KMS-11 (cell line): ENCODE measurements around the gene PLCXD1.
"Not testable (repeated sequence)": the region's sequence is repeated elsewhere in the genome, so short reads cannot be mapped to it uniquely, and the experiment has no call there.

ENCODE experiments used
- H2AFZ ChIP-seq: fragments of 200-600 bp; sonication (generic); 2 replicates; pipeline ENCODE4 v1.6.1; 2016; ENCODE audit warnings: antibody characterized with exemption, mixed run types, low read depth
- H3K27ac ChIP-seq: fragments of 200-600 bp; sonication (generic); 2 replicates; pipeline ENCODE4 v1.6.1; 2016; ENCODE audit warnings: mild to moderate bottlenecking, mixed run types
- H3K27me3 ChIP-seq: fragments of 200-600 bp; sonication (generic); 2 replicates; pipeline ENCODE4 v1.6.1; 2017; ENCODE audit warnings: mild to moderate bottlenecking, low read depth, mixed run types, moderate library complexity; ENCODE audit not compliant: insufficient read depth
- H3K36me3 ChIP-seq: fragments of 200-600 bp; sonication (generic); 2 replicates; pipeline ENCODE4 v1.6.1; 2017; ENCODE audit warnings: mild to moderate bottlenecking, mixed run types; ENCODE audit not compliant: insufficient read depth
- H3K4me1 ChIP-seq: fragments of 200-600 bp; sonication (generic); 2 replicates; pipeline ENCODE4 v1.6.1; 2016; ENCODE audit warnings: mild to moderate bottlenecking, low read depth, mixed run types; ENCODE audit not compliant: poor library complexity, severe bottlenecking
- H3K4me2 ChIP-seq: fragments of 200-600 bp; sonication (generic); 2 replicates; pipeline ENCODE4 v1.7.0; 2016; ENCODE audit warnings: mild to moderate bottlenecking, mixed run types
- H3K4me3 ChIP-seq: fragments of 200-600 bp; sonication (generic); IDR thresholded peaks from 2 replicates; pipeline ENCODE4 v1.6.1; 2017; ENCODE audit warnings: low read depth, low read length, mixed read lengths; ENCODE audit not compliant: insufficient read depth
- H3K79me2 ChIP-seq: fragments of 200-600 bp; sonication (generic); 2 replicates; pipeline ENCODE4 v1.6.1; 2016; ENCODE audit warnings: low read depth, mixed run types; ENCODE audit not compliant: insufficient read depth
- H3K9ac ChIP-seq: fragments of 200-600 bp; sonication (generic); 2 replicates; pipeline ENCODE4 v1.6.1; 2016; ENCODE audit warnings: mild to moderate bottlenecking, mixed run types
- H4K20me1 ChIP-seq: fragments of 200-600 bp; sonication (generic); 2 replicates; pipeline ENCODE4 v1.6.1; 2016; ENCODE audit warnings: mild to moderate bottlenecking, mixed run types; ENCODE audit not compliant: insufficient read depth
- TF ChIP-seq, protein P1 (sequence below): fragments of 200-600 bp; sonication (generic); conservative IDR thresholded peaks from 2 replicates; pipeline ENCODE4 v1.6.1; 2017; ENCODE audit warnings: low read depth, mild to moderate bottlenecking, antibody characterized with exemption, low read length, moderate library complexity, mixed read lengths

Gene PLCXD1

DNA sequence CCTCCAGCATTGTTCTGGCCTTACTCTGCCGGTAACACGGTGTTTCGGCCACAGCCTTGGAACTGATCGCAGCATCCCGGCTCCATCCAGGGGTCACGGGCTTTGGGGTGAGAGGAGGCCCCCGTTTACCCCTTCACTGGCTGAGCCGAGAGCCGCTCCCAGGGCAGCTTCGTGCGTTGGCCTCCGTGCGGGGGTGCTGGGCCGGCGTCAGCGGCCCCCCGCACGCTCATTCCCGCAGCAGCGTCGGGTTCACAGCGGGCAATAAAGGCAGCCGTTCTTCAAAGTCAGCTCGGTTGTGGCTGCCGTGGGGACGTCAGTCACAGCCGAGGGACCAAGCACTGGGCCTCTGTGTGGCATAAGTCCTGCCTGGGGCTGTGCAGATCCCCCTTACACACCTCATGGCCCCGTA is 25.3 kb upstream of the PLCXD1 start:
- Histone ChIP-seq H3K27ac (no peak overlapping the region), H2AFZ (no peak overlapping the region), H4K20me1 (no peaks in the 10 kb centered on the region), H3K4me1 (no peaks in the 10 kb centered on the region), H3K27me3 (no peaks in the 10 kb centered on the region), H3K36me3 (no peaks in the 10 kb centered on the region), H3K9ac (no peak overlapping the region), H3K79me2 (no peaks in the 10 kb centered on the region), H3K4me3 (no peak overlapping the region), H3K4me2 (no peak overlapping the region)
- TF ChIP-seq, protein P1, sequence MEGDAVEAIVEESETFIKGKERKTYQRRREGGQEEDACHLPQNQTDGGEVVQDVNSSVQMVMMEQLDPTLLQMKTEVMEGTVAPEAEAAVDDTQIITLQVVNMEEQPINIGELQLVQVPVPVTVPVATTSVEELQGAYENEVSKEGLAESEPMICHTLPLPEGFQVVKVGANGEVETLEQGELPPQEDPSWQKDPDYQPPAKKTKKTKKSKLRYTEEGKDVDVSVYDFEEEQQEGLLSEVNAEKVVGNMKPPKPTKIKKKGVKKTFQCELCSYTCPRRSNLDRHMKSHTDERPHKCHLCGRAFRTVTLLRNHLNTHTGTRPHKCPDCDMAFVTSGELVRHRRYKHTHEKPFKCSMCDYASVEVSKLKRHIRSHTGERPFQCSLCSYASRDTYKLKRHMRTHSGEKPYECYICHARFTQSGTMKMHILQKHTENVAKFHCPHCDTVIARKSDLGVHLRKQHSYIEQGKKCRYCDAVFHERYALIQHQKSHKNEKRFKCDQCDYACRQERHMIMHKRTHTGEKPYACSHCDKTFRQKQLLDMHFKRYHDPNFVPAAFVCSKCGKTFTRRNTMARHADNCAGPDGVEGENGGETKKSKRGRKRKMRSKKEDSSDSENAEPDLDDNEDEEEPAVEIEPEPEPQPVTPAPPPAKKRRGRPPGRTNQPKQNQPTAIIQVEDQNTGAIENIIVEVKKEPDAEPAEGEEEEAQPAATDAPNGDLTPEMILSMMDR: no peak

DNA sequence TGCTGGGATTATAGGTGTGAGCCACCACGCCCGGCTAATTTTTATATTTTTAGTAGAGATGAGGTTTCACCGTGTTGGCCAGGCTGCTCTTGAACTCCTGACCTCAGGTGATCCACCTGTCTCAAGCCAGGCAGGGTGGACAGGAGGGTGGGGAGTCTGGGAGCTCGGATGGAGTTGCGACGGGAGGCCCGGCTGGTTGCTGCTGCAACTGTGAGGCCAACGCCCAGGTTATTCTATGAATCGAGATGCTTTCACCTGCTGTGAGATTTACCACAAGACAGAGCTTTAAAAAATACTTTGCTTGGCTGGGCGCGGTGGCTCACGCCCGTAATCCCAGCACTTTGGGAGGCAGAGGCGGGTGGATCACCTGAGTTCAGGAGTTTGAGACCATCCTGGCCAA is 24.1 kb upstream of the PLCXD1 start:
- not testable (repeated sequence) for H3K27me3 ChIP-seq, H3K36me3 ChIP-seq, H4K20me1 ChIP-seq, H3K79me2 ChIP-seq, H3K9ac ChIP-seq, H3K4me2 ChIP-seq, H2AFZ ChIP-seq, H3K4me3 ChIP-seq, H3K27ac ChIP-seq, H3K4me1 ChIP-seq

DNA sequence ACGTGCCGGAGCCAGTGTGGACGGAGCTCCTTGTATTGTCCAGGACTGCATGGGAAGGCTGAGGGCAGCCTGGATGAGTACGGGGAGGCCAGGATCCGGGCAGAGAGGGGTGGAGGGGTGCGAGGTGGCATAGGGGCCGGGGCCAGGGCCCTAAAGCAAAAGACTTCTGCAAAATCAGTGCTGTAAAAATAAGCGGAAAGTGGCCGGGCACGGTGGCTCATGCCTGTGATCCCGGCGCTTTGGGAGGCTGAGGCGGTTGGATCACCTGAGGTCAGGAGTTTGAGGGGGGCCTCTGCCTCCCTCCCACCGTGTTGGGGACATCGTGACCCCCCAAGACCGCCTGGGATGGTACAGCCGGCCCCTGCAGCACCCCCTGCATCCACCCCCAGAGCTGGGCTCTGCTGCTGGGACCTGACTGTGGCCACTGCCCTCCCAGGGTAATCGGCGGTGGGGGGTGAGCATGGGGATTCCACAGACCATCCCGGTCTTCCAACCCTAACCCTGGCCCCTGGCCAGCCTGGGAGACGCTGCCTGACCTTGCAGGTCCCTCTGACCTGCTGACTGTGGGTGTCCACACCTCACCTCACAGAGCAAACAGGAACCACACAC is 23.4 kb upstream of the PLCXD1 start:
- Histone ChIP-seq H3K27ac (no peak overlapping the region), H4K20me1 (no peaks in the 10 kb centered on the region), H3K4me3 (no peak overlapping the region), H3K4me2 (no peak overlapping the region), H3K9ac (no peak overlapping the region), H3K36me3 (no peaks in the 10 kb centered on the region), H3K4me1 (no peaks in the 10 kb centered on the region), H3K27me3 (no peaks in the 10 kb centered on the region), H2AFZ (no peak overlapping the region), H3K79me2 (no peaks in the 10 kb centered on the region)
- TF ChIP-seq, protein P1: no peak

DNA sequence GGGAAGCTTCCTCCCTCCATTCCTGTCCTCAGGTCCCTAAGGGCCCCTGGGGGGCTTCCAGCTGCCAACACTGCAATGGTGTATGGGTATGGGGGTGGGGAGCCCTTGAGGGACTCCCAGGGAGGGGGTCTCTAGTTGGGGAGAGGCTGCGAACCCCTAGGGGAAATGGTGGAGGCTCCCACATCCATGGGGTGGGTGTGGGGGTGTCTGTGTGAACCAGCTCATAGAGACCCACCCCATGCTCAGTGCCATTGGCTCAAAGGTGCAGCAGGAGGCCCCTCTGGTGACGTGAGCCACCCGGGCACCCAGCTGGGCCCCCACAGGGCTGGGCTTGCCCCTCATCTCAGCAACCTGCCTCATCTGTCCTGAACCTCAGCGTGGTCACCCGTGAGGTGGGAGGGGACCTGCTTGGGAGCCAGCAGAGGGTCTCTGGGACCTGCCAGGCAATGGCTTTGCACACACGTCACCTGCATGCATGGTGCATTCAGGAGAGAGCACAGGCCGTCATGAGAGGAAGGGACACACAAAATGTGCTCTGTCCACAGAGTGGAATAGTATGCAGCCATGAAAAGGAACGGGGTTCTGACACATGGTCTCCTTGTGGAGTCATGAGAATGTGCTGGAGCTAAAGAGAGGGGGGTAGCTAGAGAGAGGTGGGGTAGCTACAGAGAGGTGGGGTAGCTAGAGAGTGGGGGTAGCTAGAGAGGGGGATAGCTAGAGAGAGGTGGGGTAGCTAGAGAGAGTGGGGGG is 22.7 kb upstream of the PLCXD1 start:
- Histone ChIP-seq H3K4me3 (no peak overlapping the region), H3K36me3 (no peaks in the 10 kb centered on the region), H3K4me1 (no peaks in the 10 kb centered on the region), H3K27me3 (no peaks in the 10 kb centered on the region), H2AFZ (no peak overlapping the region), H3K27ac (no peak overlapping the region), H3K79me2 (no peaks in the 10 kb centered on the region), H3K9ac (no peak overlapping the region), H3K4me2 (no peak overlapping the region), H4K20me1 (no peaks in the 10 kb centered on the region)
- TF ChIP-seq, protein P1: no peak
